HFFc6 (cell line): ENCODE data around the gene DPYSL4. TPM values are rescaled to one million over a fixed set of nuclear protein-coding genes. Genes with fewer than 3 reads are reported as not detected.

Experiments
- DNase-seq: peaks from one replicate; pipeline ENCODE4 v3.0.0-alpha.2; 2018
- H3K27ac Mint-ChIP-seq: 2 replicates; pipeline ENCODE4 v1.8.0; 2020; ENCODE audit warnings: mild to moderate bottlenecking, mixed read lengths
- H3K27me3 Mint-ChIP-seq: 2 replicates; pipeline ENCODE4 v1.8.0; 2021; ENCODE audit warnings: mild to moderate bottlenecking, moderate library complexity, mixed read lengths; ENCODE audit not compliant: insufficient read depth
- H3K36me3 Mint-ChIP-seq: 2 replicates; pipeline ENCODE4 v1.8.0; 2021; ENCODE audit warnings: low read depth, mixed read lengths
- H3K4me1 Mint-ChIP-seq: 2 replicates; pipeline ENCODE4 v1.8.0; 2020; ENCODE audit warnings: low read depth, mixed read lengths
- H3K4me3 Mint-ChIP-seq: 2 replicates; pipeline ENCODE4 v1.8.0; 2020; ENCODE audit warnings: mild to moderate bottlenecking, moderate library complexity, mixed read lengths
- H3K9me3 Mint-ChIP-seq: 2 replicates; pipeline ENCODE4 v1.8.0; 2020; ENCODE audit warnings: mild to moderate bottlenecking, mixed read lengths
- CTCF ChIP-seq: fragments of 200-600 bp; sonication (generic); IDR thresholded peaks from 2 replicates; pipeline ENCODE4 v1.5.0; 2021; ENCODE audit warnings: antibody characterized with exemption, mild to moderate bottlenecking
- total RNA-seq, 6 experiments: library from RNA; stranded (reverse); fragmentation: NEBNext Ultra II Directional; extraction: Animal tissue kit (Norgen Biotek cat#: 25700); gene quantifications; 2 replicates in 1 of 6; 3 replicates in 5 of 6; pipeline ENCODE4 v1.2.3, GENCODE V29; 2021

Gene DPYSL4
- total RNA-seq, 6 experiments from 2014 or later, result 0.13 to 2.4 (median 0.34) TPM

GRCh38 chr10:132165416-132165980 lies 21.2 kb upstream of the DPYSL4 start:
- Mint-ChIP-seq H3K9me3 (no peaks in the 10 kb centered on the region), H3K4me3 (no peak overlapping the region), H3K36me3 (no peaks in the 10 kb centered on the region), H3K27ac (no peak overlapping the region), H3K4me1 (no peaks in the 10 kb centered on the region; the same call in 1 of the 2 replicates), H3K27me3 (peaks cover 4% of the 10 kb centered on the region)
- TF ChIP-seq CTCF, result no peak
- DNase-seq, result no peak

- no peak for TF ChIP-seq CTCF
- Mint-ChIP-seq H3K4me1 (no peaks in the 10 kb centered on the region; the same call in 1 of the 2 replicates), H3K27ac (no peak overlapping the region), H3K36me3 (no peaks in the 10 kb centered on the region), H3K9me3 (no peaks in the 10 kb centered on the region), H3K27me3 (peaks cover 5% of the 10 kb centered on the region), H3K4me3 (no peak overlapping the region; the same call in 1 of the 2 replicates)
- DNase-seq, result no peak
These were observed 20.4 kb upstream of the DPYSL4 start for GRCh38 chr10:132166216-132166950.

GRCh38 chr10:132167041-132167674 lies 19.6 kb upstream of the DPYSL4 start:
- Mint-ChIP-seq H3K4me1 (no peaks in the 10 kb centered on the region; the same call in 1 of the 2 replicates), H3K27ac (no peak overlapping the region), H3K27me3 (peaks cover 5% of the 10 kb centered on the region), H3K36me3 (no peaks in the 10 kb centered on the region), H3K9me3 (no peaks in the 10 kb centered on the region), H3K4me3 (no peak overlapping the region; the same call in 1 of the 2 replicates)
- DNase-seq, result no peak
- no peak for TF ChIP-seq CTCF

GRCh38 chr10:132167976-132168375 lies 18.8 kb upstream of the DPYSL4 start:
- H3K4me1 Mint-ChIP-seq, result no peaks in the 10 kb centered on the region; the same call in 1 of the 2 replicates
- H3K4me3 Mint-ChIP-seq, result no peak overlapping the region
- no peaks in the 10 kb centered on the region for H3K36me3 Mint-ChIP-seq
- peaks cover 5% of the 10 kb centered on the region for H3K27me3 Mint-ChIP-seq
- H3K9me3 Mint-ChIP-seq, result no peaks in the 10 kb centered on the region; the same call in 1 of the 2 replicates
- TF ChIP-seq CTCF, result no peak
- H3K27ac Mint-ChIP-seq, result no peak overlapping the region
- no peak for DNase-seq

GRCh38 chr10:132168571-132169030 lies 18.1 kb upstream of the DPYSL4 start:
- Mint-ChIP-seq H3K27ac (no peak overlapping the region), H3K9me3 (peaks cover 6% of the 10 kb centered on the region), H3K36me3 (peaks cover 4% of the 10 kb centered on the region; the same call in 1 of the 2 replicates), H3K4me3 (no peak overlapping the region), H3K4me1 (no peaks in the 10 kb centered on the region; the same call in 1 of the 2 replicates), H3K27me3 (peaks cover 5% of the 10 kb centered on the region)
- no peak for DNase-seq
- TF ChIP-seq CTCF, result no peak
